GM21390 (cell line): ENCODE data around the gene C22orf23.
"Not testable (repeated sequence)": the region's sequence is repeated elsewhere in the genome, so short reads cannot be mapped to it uniquely, and the experiment has no call there.

Source experiments
- ATAC-seq: cut with Tn5 transposase; IDR thresholded peaks from one replicate; pipeline ENCODE4 v1.9.1; 2021; ENCODE audit not compliant: unreplicated experiment

The C22orf23 gene

GRCh38 chr22:37957232-37957631, 3.8 kb upstream of the C22orf23 start:
- ATAC-seq = no peak

GRCh38 chr22:37955825-37956397, 2.5 kb upstream of the C22orf23 start:
- ATAC-seq = not testable (repeated sequence)

- no peak for ATAC-seq
Measured at GRCh38 chr22:37954686-37955085, 1.3 kb upstream of the C22orf23 start.

GRCh38 chr22:37953062-37953436, 352 bp downstream of the C22orf23 start:
- peak; percentile 28 for ATAC-seq

- not testable (repeated sequence) for ATAC-seq
Measured at GRCh38 chr22:37952629-37953028, 772 bp downstream of the C22orf23 start.

GRCh38 chr22:37951305-37951704, 2.1 kb downstream of the C22orf23 start:
- ATAC-seq = no peak

GRCh38 chr22:37947142-37947795, 6.1 kb downstream of the C22orf23 start:
- not testable (repeated sequence) for ATAC-seq

- not testable (repeated sequence) for ATAC-seq
Measured at GRCh38 chr22:37944423-37944822, 9.0 kb downstream of the C22orf23 start.

- ATAC-seq = no peak
Measured at GRCh38 chr22:37943825-37944198, 9.6 kb downstream of the C22orf23 start.

GRCh38 chr22:37943136-37943824, 10.1 kb downstream of the C22orf23 start:
- no peak for ATAC-seq

GRCh38 chr22:37942133-37942532, 11.3 kb downstream of the C22orf23 start:
- ATAC-seq = no peak

- no peak for ATAC-seq
Measured at GRCh38 chr22:37940698-37941376, 12.6 kb downstream of the C22orf23 start.

GRCh38 chr22:37933711-37934376, 19.6 kb downstream of the C22orf23 start:
- ATAC-seq = peak; percentile 78

GRCh38 chr22:37932821-37933578, 20.4 kb downstream of the C22orf23 start:
- ATAC-seq = no peak

GRCh38 chr22:37932401-37932800, 21.0 kb downstream of the C22orf23 start:
- ATAC-seq = no peak

- no peak for ATAC-seq
Measured at GRCh38 chr22:37931893-37932389, 21.5 kb downstream of the C22orf23 start.

GRCh38 chr22:37930952-37931440, 22.4 kb downstream of the C22orf23 start:
- no peak for ATAC-seq

GRCh38 chr22:37930270-37930951, 23.0 kb downstream of the C22orf23 start:
- no peak for ATAC-seq

GRCh38 chr22:37929390-37929789, 24.0 kb downstream of the C22orf23 start:
- ATAC-seq = no peak

GRCh38 chr22:37927637-37927936, 25.8 kb downstream of the C22orf23 start:
- ATAC-seq = no peak
